SH-SY5Y (cell line): ENCODE measurements around the gene BICDL2.

Experiments used
- GATA2 ChIP-seq: IDR thresholded peaks from 2 replicates; pipeline ENCODE4 v1.6.1; 2011; ENCODE audit warnings: mild to moderate bottlenecking, low read depth, low read length
- GATA3 ChIP-seq: IDR thresholded peaks from 2 replicates; pipeline ENCODE4 v1.6.1; 2011; ENCODE audit warnings: low read depth, mild to moderate bottlenecking, low read length, moderate library complexity

The BICDL2 gene

GRCh38 chr16:3065069-3065741 is 28.5 kb upstream of the BICDL2 start, which contains the start of gene IL32:
TSS of gene IL32 (plus strand) at chr16:3065640. CDS start at chr16:3065812, 172 bp downstream.
- TF ChIP-seq GATA3 = no peak
- no peak for TF ChIP-seq GATA2

- TF ChIP-seq GATA3 (no peak), GATA2 (no peak)
These were observed 27.1 kb upstream of the BICDL2 start for GRCh38 chr16:3063625-3064386.

GRCh38 chr16:3062553-3062952 is 25.8 kb upstream of the BICDL2 start:
- no peak for TF ChIP-seq GATA3
- no peak for TF ChIP-seq GATA2

GRCh38 chr16:3060339-3061127 is 23.8 kb upstream of the BICDL2 start:
- no peak for TF ChIP-seq GATA3
- no peak for TF ChIP-seq GATA2

GRCh38 chr16:3059723-3060242 is 23.0 kb upstream of the BICDL2 start:
- TF ChIP-seq GATA3 (no peak), GATA2 (no peak)

GRCh38 chr16:3059041-3059722 is 22.4 kb upstream of the BICDL2 start:
- TF ChIP-seq GATA3 (no peak), GATA2 (no peak)

- TF ChIP-seq GATA3 (no peak), GATA2 (no peak)
These were observed 21.6 kb upstream of the BICDL2 start for GRCh38 chr16:3058139-3059030.

- TF ChIP-seq GATA3 (no peak), GATA2 (no peak)
These were observed 20.7 kb upstream of the BICDL2 start for GRCh38 chr16:3057181-3058138.

- TF ChIP-seq GATA2 = no peak
- no peak for TF ChIP-seq GATA3
These were observed 19.8 kb upstream of the BICDL2 start for GRCh38 chr16:3056336-3057180.

- TF ChIP-seq GATA3 (no peak), GATA2 (no peak)
These were observed 18.4 kb upstream of the BICDL2 start for GRCh38 chr16:3054965-3055733.

- TF ChIP-seq GATA2 (no peak), GATA3 (no peak)
These were observed 14.8 kb upstream of the BICDL2 start for GRCh38 chr16:3051494-3051893.

- TF ChIP-seq GATA2 (no peak), GATA3 (no peak)
These were observed 14.3 kb upstream of the BICDL2 start for GRCh38 chr16:3051009-3051408.
